Endometrial microvascular endothelial cells (primary cell): ENCODE results near the gene FAM193A. TPM values are rescaled to one million over a fixed set of nuclear protein-coding genes. Genes with fewer than 3 reads are reported as not detected.
"Not testable (repeated sequence)": the region's sequence is repeated elsewhere in the genome, so short reads cannot be mapped to it uniquely, and the experiment has no call there.

Experiments used
- in situ Hi-C: cut with HindIII; loops from 2 replicates; pipeline ENCODE4 v1.10.0; 2017; ENCODE audit warnings: low sequenced_read_pairs, low pct_unique_long_range_greater_than_20kb; ENCODE audit errors: inconsistent ontology term
- total RNA-seq: library from RNA; depleted of rRNA; stranded (reverse); fragments of >200 nt; gene quantifications from one replicate; pipeline ENCODE4 v1.2.3, GENCODE V29; 2015; ENCODE audit errors: inconsistent ontology term

FAM193A gene
- total RNA-seq, 1 donor from 2014 or later = 14.0 TPM

DNA sequence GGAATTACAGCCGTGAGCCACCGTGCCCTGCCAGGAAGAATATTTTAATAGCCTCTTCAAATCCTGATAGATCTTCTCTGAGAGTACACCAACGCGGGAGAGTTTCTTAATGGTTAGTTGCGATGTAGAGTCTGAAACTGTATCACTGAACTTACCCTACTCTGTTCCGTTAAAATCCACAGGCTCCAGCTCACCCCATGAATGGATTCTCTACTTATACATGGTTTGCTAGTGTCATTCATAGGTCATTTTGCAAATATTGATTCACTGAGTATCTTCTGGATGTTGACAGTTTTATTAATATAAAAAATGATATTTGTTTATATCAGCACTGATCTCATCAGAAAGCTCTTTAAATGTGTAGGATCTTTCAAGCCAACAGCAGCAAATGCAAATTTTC, 99.9 kb downstream of the FAM193A start:
- in situ Hi-C loops = no loop called here

DNA sequence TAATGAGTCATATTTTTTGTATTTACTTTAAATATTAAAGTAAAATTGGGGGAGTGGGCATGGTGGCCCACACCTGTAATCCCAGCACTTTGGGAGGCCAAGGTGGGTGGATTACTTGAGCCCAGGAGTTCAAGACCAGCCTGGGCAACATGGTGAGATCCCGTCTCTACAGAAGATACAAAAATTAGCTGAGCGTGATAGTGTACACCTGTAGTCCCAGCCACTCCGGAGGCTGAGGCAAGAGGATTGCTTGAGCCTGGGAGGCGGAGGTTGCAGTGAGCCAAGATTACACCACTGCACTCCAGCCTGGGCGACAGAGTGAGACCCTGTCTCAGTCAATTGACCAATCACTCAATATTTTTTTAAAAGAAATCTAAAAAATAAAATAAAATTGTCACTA, 100.5 kb downstream of the FAM193A start:
- in situ Hi-C loops = not testable (repeated sequence)

DNA sequence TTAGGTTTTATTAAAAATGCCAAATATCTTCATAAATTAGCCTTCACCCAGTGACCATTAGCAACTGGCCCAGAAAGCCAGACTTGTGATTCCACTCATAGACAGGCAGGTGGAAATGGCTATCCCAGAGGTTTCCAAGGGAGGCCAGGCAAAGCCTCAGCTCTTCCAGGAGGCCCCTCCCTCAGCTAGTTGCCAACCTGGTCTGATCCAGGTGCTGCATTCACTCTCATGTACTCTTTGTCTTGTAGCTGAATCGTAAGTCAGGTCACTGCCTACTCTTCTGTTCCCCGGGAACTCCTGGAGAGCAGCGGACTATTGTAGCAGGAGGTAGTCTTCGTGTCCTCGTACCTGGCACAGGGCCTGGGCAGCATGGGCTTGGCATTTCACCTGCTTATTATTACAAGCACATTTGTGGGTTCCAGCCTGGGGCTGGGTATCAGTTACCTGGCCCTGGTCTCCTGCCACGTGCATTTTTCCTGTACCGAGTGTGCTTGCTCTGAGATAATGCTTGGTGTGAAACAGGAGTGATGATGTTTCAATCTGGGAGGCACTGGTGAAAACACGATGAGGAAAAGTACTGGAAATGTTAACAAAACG, 101.6 kb downstream of the FAM193A start:
- in situ Hi-C loops = no loop called here

GRCh38 chr4:2638730-2639129, 102.3 kb downstream of the FAM193A start:
- in situ Hi-C loops = no loop called here

- in situ Hi-C loops = no loop called here
These were observed 106.5 kb downstream of the FAM193A start for GRCh38 chr4:2642968-2643367.

- in situ Hi-C loops = no loop called here
These were observed 107.1 kb downstream of the FAM193A start for GRCh38 chr4:2643555-2643954.

DNA sequence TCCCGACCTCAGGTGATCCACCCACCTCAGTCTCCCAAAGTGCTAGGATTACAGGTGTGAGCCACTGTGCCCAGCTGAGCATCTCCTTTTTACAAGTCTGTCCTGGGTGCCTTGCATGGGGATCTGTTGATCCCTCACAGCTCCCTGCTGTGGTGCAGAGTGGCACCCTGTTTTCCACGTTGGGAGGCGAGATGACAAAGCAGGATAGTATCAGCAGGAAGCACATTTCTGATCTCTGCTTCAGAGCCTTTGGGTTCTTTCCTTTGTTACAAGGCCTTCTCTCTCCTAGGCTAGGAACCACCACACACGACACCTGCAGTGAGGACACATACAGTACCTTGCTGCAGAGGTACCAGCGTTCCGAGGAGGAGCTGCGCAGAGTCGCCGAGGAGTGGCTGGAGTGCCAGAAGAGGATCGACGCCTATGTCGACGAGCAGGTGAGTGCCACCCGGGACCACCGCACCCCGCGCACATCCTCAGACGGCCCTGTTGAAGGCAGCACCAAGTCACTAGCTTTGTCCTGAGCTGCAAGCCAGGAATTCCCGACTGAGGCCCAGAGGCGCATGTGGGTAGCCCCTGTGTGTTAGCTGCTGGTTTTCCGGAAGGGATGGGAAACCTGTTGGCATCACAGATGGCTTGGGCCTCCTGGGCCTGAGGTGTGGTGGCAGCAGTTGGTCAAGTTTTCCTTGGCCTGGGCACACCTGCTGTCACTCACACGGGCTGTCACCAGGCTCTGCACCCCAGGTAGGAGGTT, 110.1 kb downstream of the FAM193A start:
- in situ Hi-C loops = no loop called here

- in situ Hi-C loops = no loop called here
These were observed 111.1 kb downstream of the FAM193A start for GRCh38 chr4:2647403-2648158.

GRCh38 chr4:2648159-2648814, 111.8 kb downstream of the FAM193A start:
- in situ Hi-C loops = no loop called here

- in situ Hi-C loops = no loop called here
These were observed 113.2 kb downstream of the FAM193A start for GRCh38 chr4:2649604-2650114.

DNA sequence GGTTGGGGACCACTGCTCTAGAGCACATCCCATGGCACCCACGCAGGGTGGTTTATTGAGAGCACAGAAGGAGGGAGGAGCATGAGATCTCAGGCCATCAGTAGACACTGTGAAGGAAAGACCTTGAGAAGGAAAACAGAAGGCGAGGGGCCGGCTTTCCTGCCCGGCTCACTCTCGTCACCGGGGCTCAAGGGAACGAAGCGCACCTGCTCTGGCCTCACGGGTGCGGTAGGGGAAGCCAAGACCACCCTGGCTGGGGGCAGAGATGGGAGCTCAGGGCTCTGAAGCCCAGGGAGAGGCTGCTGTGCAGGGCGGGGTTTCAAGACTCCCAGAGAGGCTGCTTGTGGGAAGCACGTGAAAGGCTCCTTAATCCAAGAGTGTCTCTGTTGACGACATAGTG, 113.8 kb downstream of the FAM193A start:
- in situ Hi-C loops = no loop called here

DNA sequence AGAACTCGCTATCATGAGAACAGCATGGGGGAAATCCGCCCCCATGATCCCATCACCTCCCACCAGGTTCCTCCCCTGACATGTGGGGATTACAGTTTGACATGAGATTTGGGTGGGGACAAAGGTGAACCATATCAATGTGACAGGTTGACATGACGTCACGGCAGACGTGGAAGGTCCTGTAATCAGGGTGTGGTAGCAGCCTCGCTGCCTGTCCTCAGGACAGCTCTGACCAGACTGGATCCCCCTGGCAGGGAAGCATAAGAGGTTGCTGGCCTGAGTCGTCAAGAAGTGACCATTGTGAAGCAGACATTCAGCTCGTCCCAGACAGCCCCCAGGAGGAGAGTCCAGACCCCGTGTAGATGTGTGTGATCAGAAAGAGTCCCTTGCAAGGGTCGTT, 115.1 kb downstream of the FAM193A start:
- in situ Hi-C loops = no loop called here

GRCh38 chr4:2651998-2652397, 115.6 kb downstream of the FAM193A start:
- in situ Hi-C loops = no loop called here

GRCh38 chr4:2652415-2653160, 116.1 kb downstream of the FAM193A start:
- in situ Hi-C loops = no loop called here

- in situ Hi-C loops = no loop called here
These were observed 124.3 kb downstream of the FAM193A start for GRCh38 chr4:2660596-2661211.

DNA sequence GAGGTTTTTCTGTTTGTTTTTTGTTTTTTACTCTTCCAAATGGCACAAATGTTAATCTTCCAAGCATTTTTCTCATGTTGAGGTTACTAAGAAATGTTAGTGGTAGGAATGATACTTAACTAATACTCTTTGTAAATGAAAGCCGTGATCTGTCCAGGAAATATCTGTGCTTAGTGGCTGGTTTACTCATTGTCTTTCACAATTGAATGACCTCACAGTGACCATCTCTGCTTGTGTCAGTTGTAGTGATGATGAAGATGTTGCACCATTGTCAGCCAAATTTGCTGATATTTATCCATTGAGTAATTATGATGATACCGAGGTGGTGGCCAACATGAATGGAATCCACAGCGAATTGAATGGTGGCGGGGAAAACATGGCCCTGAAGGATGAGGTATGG, 126.2 kb downstream of the FAM193A start:
- in situ Hi-C loops = no loop called here

- in situ Hi-C loops = no loop called here
These were observed 126.8 kb downstream of the FAM193A start for GRCh38 chr4:2663275-2663674.

GRCh38 chr4:2666722-2667247, 130.3 kb downstream of the FAM193A start:
- in situ Hi-C loops = no loop called here
